HepG2 (cell line): ENCODE data around the gene TMEM238. TPM values are rescaled to one million over a fixed set of nuclear protein-coding genes. Genes with fewer than 3 reads are reported as not detected.

Experiments used
- ATAC-seq: fragments of 200-7000 bp; cut with Tn5 transposase; 3 replicates; pipeline ENCODE4 v1.9.1; 2020; ENCODE audit warnings: mild to moderate bottlenecking, moderate library complexity
- BruUV-seq: library from RNA; stranded (reverse); fragments of 400-500 nt; replicated peaks from 2 replicates; lab custom pipeline; 2021; lab: Mats Ljungman, UMichigan
- CTCF ChIA-PET: fragments of 300-600 bp; formaldehyde crosslinking; extraction: SDS; loops from one replicate; lab custom pipeline; 2021; ENCODE audit warnings: low total read pairs, inconsistent platforms, low intra/inter-chr PET ratio; lab: Yijun Ruan, JAX
- POLR2A ChIA-PET: fragments of 350-600 bp; sonication (Branson Sonifier 250); formaldehyde crosslinking; loops from one replicate; lab custom pipeline; 2020; ENCODE audit warnings: antibody characterized with exemption, inconsistent platforms; lab: Yijun Ruan, JAX
- DNase-seq: peaks from one replicate; pipeline ENCODE4 v3.0.0-alpha.2; 2015; ENCODE audit warnings: low spot score
- FAIRE-seq: peaks from 3 replicates; lab custom pipeline; 2011; peaks lifted over from hg19 to GRCh38; lab: Jason Lieb, UNC
- H2AFZ ChIP-seq: one replicate; pipeline ENCODE4 v1.6.1; 2011; ENCODE audit warnings: low read length, inconsistent platforms
- H3K27ac ChIP-seq: fragments of 300-600 bp; 3 replicates; pipeline ENCODE4 v1.8.0; 2011; ENCODE audit warnings: mixed run types, mild to moderate bottlenecking, mixed read lengths, low read length, inconsistent platforms; ENCODE audit not compliant: insufficient read depth; ENCODE audit errors: extremely low read length
- H3K27me3 ChIP-seq, 2 experiments: fragments of 200-600 bp in 1 of 2; 2 replicates in 1 of 2; 3 replicates in 1 of 2; pipeline versions ENCODE4 v1.6.0 to v1.8.0; 2011; ENCODE audit warnings: low read length in 2 of 2, mild to moderate bottlenecking in 2 of 2, moderate library complexity in 2 of 2, inconsistent platforms in 1 of 2; ENCODE audit not compliant: insufficient read depth in 2 of 2, control insufficient read depth in 1 of 2
- H3K36me3 ChIP-seq, 2 experiments: fragments of 200-600 bp in 1 of 2; replicated peaks in 1 of 2; 2 replicates in 1 of 2; 3 replicates in 1 of 2; pipeline versions ENCODE4 v1.5.1 to v1.8.0; 2011; ENCODE audit warnings: low read length in 2 of 2, inconsistent platforms in 1 of 2; ENCODE audit not compliant: insufficient read depth in 2 of 2, control insufficient read depth in 1 of 2
- H3K4me1 ChIP-seq: 2 replicates; pipeline ENCODE4 v1.5.1; 2012; ENCODE audit warnings: low read length, inconsistent platforms; ENCODE audit not compliant: insufficient read depth
- H3K4me2 ChIP-seq: 2 replicates; pipeline ENCODE4 v1.6.0; 2011; ENCODE audit warnings: low read depth, low read length, inconsistent platforms
- H3K4me3 ChIP-seq, 3 experiments: fragments of 200-600 bp in 1 of 3; sonication (generic), shearing (Covaris generic) in 1 of 3; replicated peaks in 1 of 3; 2 replicates each; pipeline ENCODE4 v1.5.1; 2011 to 2016; ENCODE audit warnings: low read length in 3 of 3, inconsistent platforms in 2 of 3, low read depth in 2 of 3, mild to moderate bottlenecking in 2 of 3, control low read depth in 1 of 3, mixed read lengths in 1 of 3; ENCODE audit not compliant: insufficient read depth in 1 of 3
- H3K79me2 ChIP-seq: one replicate; pipeline ENCODE4 v1.6.1; 2011; ENCODE audit warnings: low read length, inconsistent platforms; ENCODE audit not compliant: insufficient read depth
- H3K9ac ChIP-seq: 2 replicates; pipeline ENCODE4 v1.6.0; 2011; ENCODE audit warnings: mild to moderate bottlenecking, low read depth, low read length, inconsistent platforms; ENCODE audit not compliant: insufficient read depth
- H3K9me3 ChIP-seq: 2 replicates; pipeline ENCODE4 v1.5.1; 2012; ENCODE audit warnings: mild to moderate bottlenecking, low read length
- H4K20me1 ChIP-seq: 2 replicates; pipeline ENCODE4 v1.6.0; 2011; ENCODE audit warnings: inconsistent platforms, mild to moderate bottlenecking, low read length, moderate library complexity; ENCODE audit not compliant: insufficient read depth
- CREM ChIP-seq, 2 experiments: sonication (generic) in 1 of 2; formaldehyde crosslinking in 1 of 2; IDR thresholded peaks; 2 replicates each; pipeline versions ENCODE4 v1.4.0 to v1.6.1; 2016 to 2020; ENCODE audit warnings: antibody characterized with exemption in 1 of 2, mild to moderate bottlenecking in 1 of 2, missing genetic modification reagents in 1 of 2
- FOXJ3 ChIP-seq: sonication (generic); formaldehyde crosslinking; IDR thresholded peaks from 2 replicates; pipeline ENCODE4 v1.4.0; 2020; ENCODE audit warnings: missing genetic modification reagents, mild to moderate bottlenecking, borderline replicate concordance
- HNRNPLL ChIP-seq: fragments of 200-400 bp; formaldehyde crosslinking; IDR thresholded peaks from 2 replicates; pipeline ENCODE4 v1.6.1; 2017; ENCODE audit warnings: mild to moderate bottlenecking, low read depth, low read length; ENCODE audit not compliant: poor library complexity, severe bottlenecking
- HOXA3 ChIP-seq: sonication (generic); formaldehyde crosslinking; IDR thresholded peaks from 2 replicates; pipeline ENCODE4 v1.5.0; 2020; ENCODE audit warnings: missing genetic modification reagents
- MED13 ChIP-seq: sonication (generic); formaldehyde crosslinking; IDR thresholded peaks from 2 replicates; pipeline ENCODE4 v1.5.0; 2020; ENCODE audit warnings: missing genetic modification reagents
- NFYC ChIP-seq: IDR thresholded peaks from 2 replicates; pipeline ENCODE4 v1.6.1; 2016; ENCODE audit warnings: missing genetic modification reagents, missing compliant biosample characterization
- POLR2A ChIP-seq, 2 experiments: IDR thresholded peaks; 2 replicates each; pipeline ENCODE4 v1.6.1; 2011; ENCODE audit warnings: low read depth in 2 of 2, low read length in 2 of 2, mild to moderate bottlenecking in 1 of 2, moderate library complexity in 1 of 2; ENCODE audit not compliant: insufficient read depth in 1 of 2
- RCOR2 ChIP-seq: IDR thresholded peaks from 2 replicates; pipeline ENCODE4 v1.6.1; 2016; ENCODE audit warnings: missing biosample characterization, missing genetic modification reagents
- REL ChIP-seq: sonication (generic); formaldehyde crosslinking; conservative IDR thresholded peaks from 2 replicates; pipeline ENCODE4 v1.8.0; 2022; ENCODE audit warnings: mild to moderate bottlenecking, missing genetic modification reagents, moderate library complexity
- STAT5B ChIP-seq: sonication (generic); formaldehyde crosslinking; IDR thresholded peaks from 2 replicates; pipeline ENCODE4 v1.4.0; 2020; ENCODE audit warnings: missing genetic modification reagents
- ZNF235 ChIP-seq: sonication (generic); formaldehyde crosslinking; IDR thresholded peaks from 2 replicates; pipeline ENCODE4 v1.8.1; 2023; ENCODE audit warnings: mild to moderate bottlenecking, missing genetic modification reagents, borderline replicate concordance
- ZNF367 ChIP-seq: sonication (generic); formaldehyde crosslinking; IDR thresholded peaks from 2 replicates; pipeline ENCODE4 v1.4.0; 2020; ENCODE audit warnings: missing genetic modification reagents, borderline replicate concordance
- ZNF496 ChIP-seq: sonication (generic); formaldehyde crosslinking; IDR thresholded peaks from 2 replicates; pipeline ENCODE4 v1.8.1; 2023; ENCODE audit warnings: mild to moderate bottlenecking, moderate library complexity, missing genetic modification reagents; ENCODE audit not compliant: insufficient replicate concordance
- ZNF572 ChIP-seq: sonication (generic); formaldehyde crosslinking; IDR thresholded peaks from 2 replicates; pipeline ENCODE4 v1.5.1; 2020; ENCODE audit warnings: mild to moderate bottlenecking, missing genetic modification reagents
- WGBS: methylation state at CpG from one replicate; pipeline ENCODE4 v1.1.6; 2017; ENCODE audit warnings: low lambda C conversion rate; 5-methylcytosine and 5-hydroxymethylcytosine counted together
- in situ Hi-C: cut with HindIII; loops from 2 replicates; pipeline ENCODE4 v1.10.0; 2017; ENCODE audit warnings: low pct_unique_long_range_greater_than_20kb; ENCODE audit not compliant: extremely low pct_ligation_motif_present
- intact Hi-C: fragments of 100-400 bp; cut with micrococcal nuclease; formaldehyde crosslinking; loops from one replicate; pipeline ENCODE4 v1.10.0; 2022; ENCODE audit not compliant: unreplicated experiment
- polyA plus RNA-seq, 8 experiments: library from polyadenylated mRNA; depleted of rRNA in 3 of 8; stranded (reverse) in 7 of 8; unstranded in 1 of 8; fragments of >200 nt; fragmentation: Illumina TruSeq in 4 of 8; extraction: Trizol in 4 of 8; gene quantifications; 2 replicates each; pipeline versions ENCODE4 v1.2.1 to v1.2.3, GENCODE V29; 2011 to 2016; ENCODE audit warnings: low read depth in 4 of 8, missing spikeins in 1 of 8, mixed read lengths in 1 of 8; ENCODE audit not compliant: insufficient read depth in 1 of 8
- total RNA-seq, 5 experiments: library from RNA; depleted of rRNA; stranded (reverse); fragments of >200 nt; fragmentation: Illumina TruSeq; extraction: Trizol; gene quantifications; 2 replicates each; pipeline ENCODE4 v1.2.3, GENCODE V29; 2016; ENCODE audit warnings: low read depth in 1 of 5
- TF ChIP-seq, protein P1 (sequence below): IDR thresholded peaks from 2 replicates; pipeline ENCODE4 v1.6.1; 2016; ENCODE audit warnings: low read depth, control low read depth
- TF ChIP-seq, protein P2 (sequence below): sonication (generic); formaldehyde crosslinking; conservative IDR thresholded peaks from 2 replicates; pipeline ENCODE4 v1.4.0; 2020; ENCODE audit warnings: missing genetic modification reagents
- TF ChIP-seq, protein P3 (sequence below): sonication (generic); formaldehyde crosslinking; IDR thresholded peaks from 2 replicates; pipeline ENCODE4 v1.8.0; 2022; ENCODE audit warnings: mild to moderate bottlenecking, missing genetic modification reagents; ENCODE audit not compliant: insufficient replicate concordance

Gene TMEM238
- total and polyA plus RNA-seq, 2 of the 13 experiments (the other 11 are each of a cell fraction or from before 2014, with no cell fraction given), result not detected

DNA sequence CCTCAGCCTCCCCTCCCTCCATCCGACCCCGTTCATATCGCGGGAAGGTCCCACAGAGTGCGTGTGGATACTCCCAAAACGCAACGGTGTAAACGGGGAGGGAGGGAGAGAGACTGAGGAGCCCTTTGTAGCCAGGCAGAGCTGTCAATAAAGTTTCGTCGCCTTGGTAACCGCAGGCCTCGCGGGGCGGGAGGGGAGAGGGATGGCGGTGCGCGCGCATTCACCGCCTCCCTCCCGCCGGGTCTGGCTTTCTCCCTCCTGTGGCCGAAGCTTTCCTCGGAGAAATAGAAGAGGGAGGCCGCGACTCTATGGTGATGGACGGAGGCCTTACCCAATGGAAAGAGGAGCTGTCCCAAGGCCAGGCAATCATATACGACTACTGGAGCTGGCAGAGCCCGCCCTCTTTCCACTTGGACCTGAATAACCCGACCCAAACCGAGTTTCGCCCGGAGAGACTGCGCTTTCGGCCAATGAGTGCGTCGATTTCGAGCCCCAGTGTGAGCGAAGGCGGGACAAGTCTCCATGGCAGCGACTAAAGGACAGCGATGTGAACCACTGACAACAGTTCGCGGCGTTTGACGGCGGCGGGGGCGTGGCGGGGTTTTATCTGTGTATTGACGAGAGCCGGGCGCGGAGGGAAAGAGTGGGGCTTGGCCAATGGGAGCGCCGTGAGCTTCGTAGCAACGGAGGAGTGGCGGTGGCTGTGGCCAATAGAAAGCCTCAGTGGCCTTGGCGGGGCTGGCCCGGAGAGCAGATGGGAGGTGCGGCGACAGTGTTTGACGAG is 44.8 kb downstream of the TMEM238 start, which contains the start of gene KMT5C:
KMT5C (plus strand) TSS at position 772 of the 784 bp plus-strand sequence. CDS start 2,061 bp downstream, outside the sequence.
- DNase-seq (peak; percentile 100), ATAC-seq (peak; percentile 91)
- BruUV-seq, result no TSS peak
- TF ChIP-seq REL (no peak), RCOR2 (CRISPR knock-in tag) (no peak), ZNF235 (CRISPR knock-in tag) (no peak), ZNF367 (CRISPR knock-in tag) (no peak), MED13 (CRISPR knock-in tag) (no peak), ZNF572 (CRISPR knock-in tag) (no peak), POLR2A (IDR thresholded peaks at IDR 0.05; ENCODE audit: insufficient read depth in 1 of 2, low read depth in 2 of 2, low read length in 2 of 2) (peak in 1 of 2 experiments; percentile 14; a peak in 2 of 4 replicates), FOXJ3 (CRISPR knock-in tag) (no peak), ZNF496 (no peak), NFYC (CRISPR knock-in tag) (peak; percentile 96), HOXA3 (CRISPR knock-in tag) (peak; percentile 51; the same call in 1 of the 2 replicates), CREM (IDR thresholded peaks at IDR 0.05) (peak; percentile 93), CREM (CRISPR knock-in tag; IDR thresholded peaks at IDR 0.05) (peak; percentile 48; the same call in 1 of the 2 replicates), STAT5B (CRISPR knock-in tag) (no peak), HNRNPLL (peak; percentile 67)
- TF ChIP-seq, protein P1, sequence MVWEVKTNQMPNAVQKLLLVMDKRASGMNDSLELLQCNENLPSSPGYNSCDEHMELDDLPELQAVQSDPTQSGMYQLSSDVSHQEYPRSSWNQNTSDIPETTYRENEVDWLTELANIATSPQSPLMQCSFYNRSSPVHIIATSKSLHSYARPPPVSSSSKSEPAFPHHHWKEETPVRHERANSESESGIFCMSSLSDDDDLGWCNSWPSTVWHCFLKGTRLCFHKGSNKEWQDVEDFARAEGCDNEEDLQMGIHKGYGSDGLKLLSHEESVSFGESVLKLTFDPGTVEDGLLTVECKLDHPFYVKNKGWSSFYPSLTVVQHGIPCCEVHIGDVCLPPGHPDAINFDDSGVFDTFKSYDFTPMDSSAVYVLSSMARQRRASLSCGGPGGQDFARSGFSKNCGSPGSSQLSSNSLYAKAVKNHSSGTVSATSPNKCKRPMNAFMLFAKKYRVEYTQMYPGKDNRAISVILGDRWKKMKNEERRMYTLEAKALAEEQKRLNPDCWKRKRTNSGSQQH (CRISPR knock-in tag), result no peak
- TF ChIP-seq, protein P2, sequence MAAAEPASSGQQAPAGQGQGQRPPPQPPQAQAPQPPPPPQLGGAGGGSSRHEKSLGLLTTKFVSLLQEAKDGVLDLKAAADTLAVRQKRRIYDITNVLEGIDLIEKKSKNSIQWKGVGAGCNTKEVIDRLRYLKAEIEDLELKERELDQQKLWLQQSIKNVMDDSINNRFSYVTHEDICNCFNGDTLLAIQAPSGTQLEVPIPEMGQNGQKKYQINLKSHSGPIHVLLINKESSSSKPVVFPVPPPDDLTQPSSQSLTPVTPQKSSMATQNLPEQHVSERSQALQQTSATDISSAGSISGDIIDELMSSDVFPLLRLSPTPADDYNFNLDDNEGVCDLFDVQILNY, result peak; percentile 76
- TF ChIP-seq, protein P3, sequence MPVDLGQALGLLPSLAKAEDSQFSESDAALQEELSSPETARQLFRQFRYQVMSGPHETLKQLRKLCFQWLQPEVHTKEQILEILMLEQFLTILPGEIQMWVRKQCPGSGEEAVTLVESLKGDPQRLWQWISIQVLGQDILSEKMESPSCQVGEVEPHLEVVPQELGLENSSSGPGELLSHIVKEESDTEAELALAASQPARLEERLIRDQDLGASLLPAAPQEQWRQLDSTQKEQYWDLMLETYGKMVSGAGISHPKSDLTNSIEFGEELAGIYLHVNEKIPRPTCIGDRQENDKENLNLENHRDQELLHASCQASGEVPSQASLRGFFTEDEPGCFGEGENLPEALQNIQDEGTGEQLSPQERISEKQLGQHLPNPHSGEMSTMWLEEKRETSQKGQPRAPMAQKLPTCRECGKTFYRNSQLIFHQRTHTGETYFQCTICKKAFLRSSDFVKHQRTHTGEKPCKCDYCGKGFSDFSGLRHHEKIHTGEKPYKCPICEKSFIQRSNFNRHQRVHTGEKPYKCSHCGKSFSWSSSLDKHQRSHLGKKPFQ, result no peak

More for the DNA sequence above, 44.8 kb downstream of the TMEM238 start, which contains the start of gene KMT5C:
- Histone ChIP-seq H2AFZ (peak within 1 kb of the TSS; percentile 20), H3K9ac (peak within 1 kb of the TSS; percentile 95), H3K4me3 (peak within 1 kb of the TSS; percentile 82 to 99 (median 91)), H3K4me2 (peak within 1 kb of the TSS; percentile 97), H3K36me3 (peaks cover 2 to 7% of the 10 kb centered on the region in 2 experiments; a peak in 3 of 5 replicates), H4K20me1 (peaks cover 3% of the 10 kb centered on the region; the same call in 1 of the 2 replicates), H3K27me3 (no peaks in the 10 kb centered on the region; a peak in 1 of 5 replicates), H3K9me3 (no peaks in the 10 kb centered on the region), H3K79me2 (peaks cover 5% of the 10 kb centered on the region), H3K4me1 (peaks cover 30% of the 10 kb centered on the region), H3K27ac (peak within 1 kb of the TSS; percentile 86)
- CTCF ChIA-PET, result interaction anchor here (1.1 kb wide), 1 partner anchor 38 kb away, joined by 3 read pairs; no protein-coding TSS in a partner anchor
- in situ Hi-C loops, result no loop called here
- FAIRE-seq, result peak; percentile 100
- POLR2A ChIA-PET, result interaction anchor here (0.6 to 2.0 kb wide), 34 partner anchors 9 to 315 kb away, joined by 3 to 20 read pairs (median 4); partner anchors contain the start of genes DNAAF3, GARIN5B, HSPBP1 and ISOC2
- intact Hi-C loops, result loop anchor here (1.0 to 5.0 kb wide), 2 partner anchors 38 to 773 kb away; no protein-coding TSS in a partner anchor
- WGBS, result under 1% methylated on average over 42 of the region's 63 CpGs
